HL-60 (cell line): ENCODE results near the gene CDC42BPA.

ENCODE experiments used
- DNase-seq, 2 experiments: peaks; one replicate each; pipeline ENCODE4 v3.0.0-alpha.2; 2010 to 2020; ENCODE audit warnings: low read depth in 1 of 2, low spot score in 1 of 2
- H3K27ac ChIP-seq: fragments of 250-450 bp; sonication (Bioruptor Pico); replicated peaks from 2 replicates; pipeline ENCODE4 v1.5.1; 2020; ENCODE audit warnings: mild to moderate bottlenecking, moderate library complexity
- H3K27me3 ChIP-seq: fragments of 250-450 bp; sonication (Bioruptor Pico); 2 replicates; pipeline ENCODE4 v1.5.1; 2021; ENCODE audit warnings: mild to moderate bottlenecking, moderate library complexity; ENCODE audit not compliant: insufficient read depth, poor library complexity, severe bottlenecking
- H3K4me3 ChIP-seq: replicated peaks from 2 replicates; pipeline ENCODE4 v1.5.1; 2011; ENCODE audit warnings: mild to moderate bottlenecking, control low read depth, low read length; ENCODE audit not compliant: insufficient read depth
- GABPA ChIP-seq: IDR thresholded peaks from 2 replicates; pipeline ENCODE4 v1.6.1; 2012; ENCODE audit warnings: low read depth
- POLR2AphosphoS5 ChIP-seq: IDR thresholded peaks from 2 replicates; pipeline ENCODE4 v1.6.1; 2012; ENCODE audit warnings: low read depth
- SPI1 ChIP-seq: IDR thresholded peaks from 2 replicates; pipeline ENCODE4 v1.6.1; 2012; ENCODE audit warnings: low read depth, mild to moderate bottlenecking, borderline replicate concordance
- TF ChIP-seq, protein P1 (sequence below): IDR thresholded peaks from one replicate; pipeline ENCODE4 v1.5.1; 2011; ENCODE audit warnings: low read length, control low read depth, inconsistent platforms; ENCODE audit not compliant: insufficient read depth
- TF ChIP-seq, protein P2 (sequence below): IDR thresholded peaks from 2 replicates; pipeline ENCODE4 v1.6.1; 2012; ENCODE audit warnings: low read depth; ENCODE audit not compliant: insufficient replicate concordance

Gene CDC42BPA

DNA sequence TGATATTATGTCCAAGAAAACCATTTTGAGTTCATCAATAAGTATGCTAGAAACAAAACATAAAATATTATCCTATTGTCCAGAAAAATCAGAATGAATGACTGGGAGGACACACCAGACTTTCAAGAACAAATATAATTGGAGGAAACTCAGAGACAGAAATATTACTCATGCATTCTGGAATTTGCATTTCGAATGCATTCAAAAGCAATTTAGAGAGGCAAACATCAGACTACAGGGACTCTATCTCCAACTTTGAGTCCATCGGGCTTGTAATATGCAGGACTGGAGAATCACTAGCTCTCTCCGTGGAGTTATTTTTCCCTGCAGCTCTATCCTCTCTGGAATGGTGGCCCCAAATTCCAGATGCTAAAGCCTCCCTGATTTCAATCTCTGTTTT is 161.8 kb downstream of the CDC42BPA start:
- TF ChIP-seq POLR2AphosphoS5 (no peak), GABPA (no peak), SPI1 (no peak)
- TF ChIP-seq, protein P1, sequence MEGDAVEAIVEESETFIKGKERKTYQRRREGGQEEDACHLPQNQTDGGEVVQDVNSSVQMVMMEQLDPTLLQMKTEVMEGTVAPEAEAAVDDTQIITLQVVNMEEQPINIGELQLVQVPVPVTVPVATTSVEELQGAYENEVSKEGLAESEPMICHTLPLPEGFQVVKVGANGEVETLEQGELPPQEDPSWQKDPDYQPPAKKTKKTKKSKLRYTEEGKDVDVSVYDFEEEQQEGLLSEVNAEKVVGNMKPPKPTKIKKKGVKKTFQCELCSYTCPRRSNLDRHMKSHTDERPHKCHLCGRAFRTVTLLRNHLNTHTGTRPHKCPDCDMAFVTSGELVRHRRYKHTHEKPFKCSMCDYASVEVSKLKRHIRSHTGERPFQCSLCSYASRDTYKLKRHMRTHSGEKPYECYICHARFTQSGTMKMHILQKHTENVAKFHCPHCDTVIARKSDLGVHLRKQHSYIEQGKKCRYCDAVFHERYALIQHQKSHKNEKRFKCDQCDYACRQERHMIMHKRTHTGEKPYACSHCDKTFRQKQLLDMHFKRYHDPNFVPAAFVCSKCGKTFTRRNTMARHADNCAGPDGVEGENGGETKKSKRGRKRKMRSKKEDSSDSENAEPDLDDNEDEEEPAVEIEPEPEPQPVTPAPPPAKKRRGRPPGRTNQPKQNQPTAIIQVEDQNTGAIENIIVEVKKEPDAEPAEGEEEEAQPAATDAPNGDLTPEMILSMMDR = no peak
- TF ChIP-seq, protein P2, sequence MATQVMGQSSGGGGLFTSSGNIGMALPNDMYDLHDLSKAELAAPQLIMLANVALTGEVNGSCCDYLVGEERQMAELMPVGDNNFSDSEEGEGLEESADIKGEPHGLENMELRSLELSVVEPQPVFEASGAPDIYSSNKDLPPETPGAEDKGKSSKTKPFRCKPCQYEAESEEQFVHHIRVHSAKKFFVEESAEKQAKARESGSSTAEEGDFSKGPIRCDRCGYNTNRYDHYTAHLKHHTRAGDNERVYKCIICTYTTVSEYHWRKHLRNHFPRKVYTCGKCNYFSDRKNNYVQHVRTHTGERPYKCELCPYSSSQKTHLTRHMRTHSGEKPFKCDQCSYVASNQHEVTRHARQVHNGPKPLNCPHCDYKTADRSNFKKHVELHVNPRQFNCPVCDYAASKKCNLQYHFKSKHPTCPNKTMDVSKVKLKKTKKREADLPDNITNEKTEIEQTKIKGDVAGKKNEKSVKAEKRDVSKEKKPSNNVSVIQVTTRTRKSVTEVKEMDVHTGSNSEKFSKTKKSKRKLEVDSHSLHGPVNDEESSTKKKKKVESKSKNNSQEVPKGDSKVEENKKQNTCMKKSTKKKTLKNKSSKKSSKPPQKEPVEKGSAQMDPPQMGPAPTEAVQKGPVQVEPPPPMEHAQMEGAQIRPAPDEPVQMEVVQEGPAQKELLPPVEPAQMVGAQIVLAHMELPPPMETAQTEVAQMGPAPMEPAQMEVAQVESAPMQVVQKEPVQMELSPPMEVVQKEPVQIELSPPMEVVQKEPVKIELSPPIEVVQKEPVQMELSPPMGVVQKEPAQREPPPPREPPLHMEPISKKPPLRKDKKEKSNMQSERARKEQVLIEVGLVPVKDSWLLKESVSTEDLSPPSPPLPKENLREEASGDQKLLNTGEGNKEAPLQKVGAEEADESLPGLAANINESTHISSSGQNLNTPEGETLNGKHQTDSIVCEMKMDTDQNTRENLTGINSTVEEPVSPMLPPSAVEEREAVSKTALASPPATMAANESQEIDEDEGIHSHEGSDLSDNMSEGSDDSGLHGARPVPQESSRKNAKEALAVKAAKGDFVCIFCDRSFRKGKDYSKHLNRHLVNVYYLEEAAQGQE = no peak
- peaks cover 3% of the 10 kb centered on the region for H3K27me3 ChIP-seq
- H3K27ac ChIP-seq = no peak overlapping the region
- H3K4me3 ChIP-seq = no peak overlapping the region
- DNase-seq = no peak

DNA sequence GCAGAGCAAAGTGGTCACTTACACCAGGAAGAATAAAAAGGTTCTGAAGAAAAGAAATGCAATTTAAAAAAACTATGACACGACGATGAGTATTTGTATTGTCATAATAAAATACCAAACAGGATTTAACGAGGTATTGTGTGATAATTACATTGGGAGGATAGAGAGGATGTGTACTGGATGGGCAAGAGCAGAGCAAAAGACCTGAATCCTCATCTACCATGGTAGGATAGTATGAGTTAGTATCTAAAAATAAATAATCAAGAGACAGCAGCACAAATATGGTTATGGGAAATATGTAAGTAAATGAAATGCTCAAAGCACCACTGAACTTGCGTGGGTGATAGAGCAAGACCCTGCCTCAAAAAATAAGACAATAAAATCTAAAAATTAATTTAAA is 162.6 kb downstream of the CDC42BPA start:
- Histone ChIP-seq H3K27ac (no peak overlapping the region), H3K4me3 (no peak overlapping the region), H3K27me3 (peaks cover 3% of the 10 kb centered on the region)
- TF ChIP-seq, protein P2 = no peak
- no peak for TF ChIP-seq SPI1
- TF ChIP-seq, protein P1 = no peak
- TF ChIP-seq GABPA = no peak
- TF ChIP-seq POLR2AphosphoS5 = no peak
- no peak for DNase-seq

DNA sequence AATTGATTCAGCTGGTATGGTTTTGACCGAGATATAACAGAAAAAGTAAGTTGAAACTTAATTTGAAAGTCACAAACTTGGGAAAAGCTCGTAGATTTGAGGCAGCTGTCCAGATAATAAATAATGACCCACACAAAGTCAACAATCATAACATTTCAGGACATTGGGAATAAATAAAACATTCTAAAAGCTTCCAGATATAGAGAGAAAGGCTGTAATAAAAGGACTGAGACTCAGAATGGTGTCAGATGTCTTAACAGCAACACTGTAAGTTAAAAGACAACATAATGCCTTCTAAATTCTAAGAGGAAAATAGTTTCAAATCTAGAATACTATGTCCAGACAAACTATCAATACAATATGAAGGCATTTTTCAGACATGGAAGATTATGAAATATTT is 163.3 kb downstream of the CDC42BPA start:
- peaks cover 3% of the 10 kb centered on the region for H3K27me3 ChIP-seq
- DNase-seq = no peak
- no peak overlapping the region for H3K27ac ChIP-seq
- no peak overlapping the region for H3K4me3 ChIP-seq
- TF ChIP-seq GABPA (no peak), SPI1 (no peak), POLR2AphosphoS5 (no peak)
- TF ChIP-seq, protein P1 = no peak
- TF ChIP-seq, protein P2 = no peak
